GM10248 (cell line): ENCODE data around the gene RSPH10B2.
"Not testable (repeated sequence)": the region's sequence is repeated elsewhere in the genome, so short reads cannot be mapped to it uniquely, and the experiment has no call there.

Experiments used
- CTCF ChIA-PET: fragments of 300-600 bp; sonication (Branson Sonifier 250); formaldehyde crosslinking; extraction: SDS; loops from one replicate; lab custom pipeline; 2021; ENCODE audit warnings: antibody characterized with exemption; lab: Yijun Ruan, JAX
- POLR2A ChIA-PET: fragments of 350-650 bp; sonication (Branson Sonifier 250); formaldehyde crosslinking; extraction: SDS; loops from one replicate; lab custom pipeline; 2020; ENCODE audit warnings: antibody characterized with exemption; lab: Yijun Ruan, JAX
- DNase-seq: peaks from one replicate; pipeline ENCODE4 v3.0.0; 2012; ENCODE audit errors: extremely low spot score
- CTCF ChIP-seq: IDR thresholded peaks from 2 replicates; pipeline ENCODE4 v1.5.1; 2012; ENCODE audit warnings: mild to moderate bottlenecking, low read depth; ENCODE audit errors: extremely low read depth, missing control alignments, control extremely low read depth

Gene RSPH10B2

DNA sequence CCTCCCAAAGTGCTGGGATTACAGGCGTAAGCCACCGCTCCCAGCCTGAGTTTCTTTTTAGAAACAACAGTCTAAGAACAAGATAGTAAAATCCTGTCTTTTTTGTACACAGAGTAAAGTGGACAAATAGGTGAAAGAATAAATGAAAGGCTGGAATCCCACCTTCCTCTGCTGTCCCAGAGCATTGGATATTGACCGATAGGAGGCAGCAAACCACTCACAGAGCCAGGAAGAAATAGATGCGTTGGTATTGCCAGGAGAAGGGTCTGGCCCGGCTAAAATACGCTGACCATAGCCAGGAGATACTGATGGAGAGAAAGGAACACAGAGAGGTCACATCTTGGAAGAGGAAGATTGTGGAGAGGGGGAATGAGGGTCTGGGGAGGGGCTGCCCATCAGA is 35.8 kb upstream of the RSPH10B2 start:
- ChIA-PET CTCF (interaction anchor here (0.8 kb wide), 1 partner anchor 11 kb away, joined by 3 read pairs; the partner anchor contains the start of gene ZNF12), POLR2A (no interaction called here)
- peak; percentile 41 for TF ChIP-seq CTCF
- DNase-seq, result no peak

DNA sequence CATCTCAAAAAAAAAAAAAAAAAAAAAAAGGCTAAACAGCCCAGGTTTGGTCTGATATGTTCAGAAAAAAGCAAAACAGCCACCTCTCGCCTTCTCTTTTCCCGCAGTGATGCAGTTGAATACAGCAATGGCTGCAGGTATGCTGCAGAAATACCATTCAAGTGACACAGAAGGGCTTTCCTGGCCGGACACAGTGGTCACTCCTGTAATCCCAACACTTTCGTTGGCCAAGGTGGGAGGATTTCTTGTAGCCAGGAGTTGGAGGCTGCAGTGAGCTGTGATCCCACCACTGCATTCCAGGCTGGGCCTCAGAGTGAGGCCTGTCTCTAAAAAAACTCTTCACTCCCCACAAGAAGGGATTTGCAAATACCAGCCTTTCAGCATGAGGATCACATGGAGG is 29.6 kb upstream of the RSPH10B2 start:
- POLR2A ChIA-PET, DNase-seq: not testable (repeated sequence)
- CTCF ChIA-PET, result interaction anchor here (1.4 kb wide), 1 partner anchor 11 kb away, joined by 4 read pairs; no protein-coding TSS in a partner anchor

DNA sequence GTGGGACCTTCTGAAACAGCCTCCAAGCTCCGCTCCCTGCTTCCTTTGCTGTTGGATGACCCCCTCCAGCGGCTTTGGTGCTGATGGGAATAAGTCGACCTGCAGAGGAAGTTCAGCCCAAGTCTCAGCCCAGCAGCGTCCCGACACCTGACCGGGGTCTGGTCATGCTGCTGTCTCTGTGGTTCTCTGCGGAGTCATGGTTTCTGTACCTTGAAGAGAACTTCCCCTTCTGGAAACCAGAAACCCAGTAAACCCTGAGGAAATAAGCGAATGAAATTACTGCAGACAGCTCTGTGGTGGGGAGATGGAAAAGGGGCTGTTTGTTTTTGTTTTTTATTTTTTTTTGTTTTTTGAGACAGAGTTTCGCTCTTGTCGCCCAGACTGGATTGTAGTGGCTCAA is 28.9 kb upstream of the RSPH10B2 start:
- POLR2A ChIA-PET, result interaction anchor here (1.2 kb wide), 1 partner anchor 80 kb away, joined by 3 read pairs; no protein-coding TSS in a partner anchor
- TF ChIP-seq CTCF, result no peak
- CTCF ChIA-PET, result interaction anchor here (1.4 kb wide), 1 partner anchor 11 kb away, joined by 4 read pairs; no protein-coding TSS in a partner anchor
- peak; percentile 79 for DNase-seq

- POLR2A ChIA-PET, DNase-seq: not testable (repeated sequence)
- CTCF ChIA-PET, result interaction anchor here (1.3 kb wide), 1 partner anchor 10 kb away, joined by 3 read pairs; no protein-coding TSS in a partner anchor
Measured at GRCh38 chr7:6726341-6726740, 27.6 kb upstream of the RSPH10B2 start.

DNA sequence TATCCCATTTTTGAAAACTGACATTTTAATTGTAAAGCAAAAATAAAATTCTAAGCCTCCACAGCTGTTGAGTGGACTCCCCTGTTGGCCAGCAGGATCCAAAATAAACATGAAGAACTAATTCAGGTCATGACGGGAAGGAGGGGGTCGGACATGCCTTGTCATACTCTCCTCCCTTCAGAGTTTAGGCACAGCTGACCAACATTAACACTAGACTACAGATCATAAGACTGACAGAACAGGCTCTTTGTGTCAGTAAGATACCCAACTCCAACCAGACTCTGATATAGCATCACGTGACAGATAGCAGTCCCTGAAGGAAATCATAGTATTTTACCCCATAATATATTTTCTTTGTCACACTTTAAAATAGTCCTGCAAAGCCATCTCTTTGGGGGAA is 26.2 kb upstream of the RSPH10B2 start:
- ChIA-PET POLR2A (no interaction called here), CTCF (no interaction called here)
- TF ChIP-seq CTCF, result no peak
- DNase-seq, result no peak

DNA sequence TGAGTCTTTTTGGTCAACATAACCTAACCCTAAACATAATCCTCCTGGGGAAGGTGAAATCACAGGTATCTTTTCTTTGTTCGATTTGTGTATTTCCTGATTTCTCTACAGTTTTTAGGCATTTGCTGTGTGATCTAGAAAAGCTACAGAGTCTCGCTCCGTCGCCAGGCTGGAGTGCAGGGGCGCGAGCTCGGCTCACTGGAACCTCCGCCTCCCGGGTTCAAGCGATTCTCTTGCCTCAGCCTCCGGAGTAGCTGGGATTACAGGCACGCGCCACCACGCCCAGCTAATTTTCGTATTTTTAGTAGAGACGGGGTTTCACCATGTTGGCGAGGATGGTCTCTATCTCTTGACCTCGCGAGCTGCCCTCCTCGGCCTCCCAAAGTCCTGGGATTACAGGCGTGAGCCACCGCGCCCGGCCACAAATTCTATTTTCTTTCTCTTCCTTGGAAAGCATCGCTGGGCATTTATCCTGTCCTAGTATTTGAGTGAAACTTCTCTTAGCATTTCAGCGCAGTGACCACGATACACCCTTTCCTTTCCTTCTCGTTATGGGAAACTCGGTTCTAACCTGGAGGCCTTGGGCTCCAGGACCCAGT is 24.9 kb upstream of the RSPH10B2 start:
- not testable (repeated sequence) for DNase-seq
- POLR2A ChIA-PET, result interaction anchor here (0.6 kb wide), 1 partner anchor 1220 kb away, joined by 4 read pairs; no protein-coding TSS in a partner anchor
- CTCF ChIA-PET, result interaction anchor here (0.8 to 1.3 kb wide), 2 partner anchors 88 to 90 kb away, joined by 3 read pairs; no protein-coding TSS in a partner anchor

GRCh38 chr7:6729492-6730342 is 24.2 kb upstream of the RSPH10B2 start:
- no peak for TF ChIP-seq CTCF
- DNase-seq, result peak; percentile 94
- POLR2A ChIA-PET, result interaction anchor here (0.6 kb wide), 1 partner anchor 1221 kb away, joined by 4 read pairs; no protein-coding TSS in a partner anchor
- CTCF ChIA-PET, result interaction anchor here (0.8 to 1.3 kb wide), 2 partner anchors 88 to 91 kb away, joined by 3 read pairs; no protein-coding TSS in a partner anchor

DNA sequence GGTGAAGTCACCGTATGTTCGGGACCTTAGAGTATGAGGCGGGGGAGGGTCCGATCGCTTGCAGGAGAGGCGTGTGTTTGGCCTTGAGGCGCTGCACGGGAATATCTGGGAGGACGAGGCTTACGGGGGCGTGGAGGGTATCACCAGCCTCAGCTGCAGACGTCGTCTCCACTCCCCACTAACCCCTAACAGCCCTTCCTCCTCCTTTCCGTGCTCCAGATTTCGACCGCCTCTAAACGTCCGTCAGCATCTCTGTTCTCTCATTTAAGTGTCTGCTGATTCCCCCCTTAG is 23.6 kb upstream of the RSPH10B2 start:
- no peak for DNase-seq
- no peak for TF ChIP-seq CTCF
- POLR2A ChIA-PET, result no interaction called here
- CTCF ChIA-PET, result interaction anchor here (1.3 kb wide), 1 partner anchor 89 kb away, joined by 3 read pairs; no protein-coding TSS in a partner anchor

- CTCF ChIA-PET, POLR2A ChIA-PET, DNase-seq: not testable (repeated sequence)
Measured at GRCh38 chr7:6738415-6738814, 15.5 kb upstream of the RSPH10B2 start.

DNA sequence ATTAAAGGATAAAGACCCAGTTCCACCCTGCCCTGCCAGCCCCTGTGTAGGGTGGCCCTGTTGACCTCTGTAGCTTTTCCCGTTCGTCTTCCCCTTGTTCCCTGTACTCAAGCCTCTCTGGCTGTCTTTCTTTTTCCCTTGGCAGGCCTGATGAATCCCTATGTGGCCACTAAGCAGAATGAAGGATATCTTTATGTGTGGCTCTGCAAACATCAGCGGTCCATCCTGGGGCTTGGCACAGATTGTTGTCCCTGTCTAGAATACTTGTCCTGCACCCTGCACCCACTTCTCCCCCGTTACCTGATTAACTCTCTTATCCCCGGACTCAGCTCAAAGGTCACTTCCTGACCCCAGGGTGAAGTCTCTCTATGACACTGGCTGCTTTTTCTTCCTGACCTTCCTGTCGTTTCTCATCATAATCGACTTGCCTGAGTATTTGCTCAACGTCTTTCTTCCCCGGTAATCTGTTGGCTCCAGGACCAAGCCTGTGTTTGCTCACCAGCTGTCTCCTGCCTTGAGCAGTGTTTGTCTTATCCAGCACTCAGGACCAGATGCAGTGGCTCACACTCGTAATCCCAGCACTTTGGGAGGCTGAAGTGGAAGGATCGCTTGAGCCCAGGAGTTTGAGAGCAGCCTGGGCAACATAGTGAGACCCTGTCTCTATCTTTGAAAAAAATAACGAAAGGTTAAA is 9.3 kb upstream of the RSPH10B2 start:
- POLR2A ChIA-PET, result interaction anchor here (0.7 kb wide), 1 partner anchor 664 kb away, joined by 5 read pairs; no protein-coding TSS in a partner anchor
- DNase-seq, CTCF ChIA-PET: not testable (repeated sequence)

GRCh38 chr7:6749335-6749734 is 4.6 kb upstream of the RSPH10B2 start:
- CTCF ChIA-PET, POLR2A ChIA-PET, DNase-seq: not testable (repeated sequence)
